Fibroblast of pulmonary artery (primary cell): ENCODE data around the gene PRDM16.

Experiments used
- DNase-seq: peaks from one replicate; pipeline ENCODE4 v3.0.0-alpha.2; 2010; ENCODE audit warnings: low read depth
- H3K4me3 ChIP-seq: replicated peaks from 2 replicates; pipeline ENCODE4 v1.5.1; 2011; ENCODE audit warnings: low read depth, mild to moderate bottlenecking, control low read depth, low read length, moderate library complexity
- TF ChIP-seq, protein P1 (sequence below): IDR thresholded peaks from 2 replicates; pipeline ENCODE4 v1.5.1; 2011; ENCODE audit warnings: mild to moderate bottlenecking, control low read depth, low read length, inconsistent platforms; ENCODE audit errors: missing control alignments

PRDM16 gene

DNA sequence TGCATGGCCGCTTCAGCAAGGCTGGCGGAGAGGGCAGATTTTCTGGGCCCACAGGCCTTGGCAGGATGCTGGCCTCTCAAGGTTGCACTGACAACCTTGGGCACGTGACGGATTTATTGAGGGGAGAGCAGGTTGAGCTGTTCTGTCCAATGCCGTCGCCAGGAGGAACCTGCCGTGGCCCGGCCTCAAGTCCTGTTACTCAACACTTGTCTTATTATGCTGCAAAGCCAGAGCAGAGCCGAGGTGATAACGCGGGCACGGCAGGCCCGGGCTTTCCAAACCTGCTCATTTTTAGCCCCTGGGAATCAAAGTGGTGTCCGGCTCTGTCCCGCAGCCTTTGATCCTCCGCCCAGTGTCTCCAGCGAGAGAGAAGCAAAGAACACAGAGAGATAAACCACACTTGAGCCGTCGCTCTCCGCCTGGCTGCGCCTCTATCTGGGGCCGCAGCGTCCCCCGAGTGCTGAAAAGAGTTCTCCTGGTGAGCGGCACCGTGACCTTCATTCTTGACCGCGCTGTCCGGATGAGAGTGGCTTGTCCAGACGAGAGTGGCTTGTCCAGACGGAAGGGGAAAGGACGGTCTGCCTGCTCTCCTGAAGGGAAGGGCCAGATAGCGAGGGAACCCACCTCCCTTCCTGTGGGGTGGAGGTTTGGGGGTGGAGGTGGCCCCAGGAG is 223.2 kb downstream of the PRDM16 start:
- H3K4me3 ChIP-seq = no peak overlapping the region
- no peak for DNase-seq
- TF ChIP-seq, protein P1, sequence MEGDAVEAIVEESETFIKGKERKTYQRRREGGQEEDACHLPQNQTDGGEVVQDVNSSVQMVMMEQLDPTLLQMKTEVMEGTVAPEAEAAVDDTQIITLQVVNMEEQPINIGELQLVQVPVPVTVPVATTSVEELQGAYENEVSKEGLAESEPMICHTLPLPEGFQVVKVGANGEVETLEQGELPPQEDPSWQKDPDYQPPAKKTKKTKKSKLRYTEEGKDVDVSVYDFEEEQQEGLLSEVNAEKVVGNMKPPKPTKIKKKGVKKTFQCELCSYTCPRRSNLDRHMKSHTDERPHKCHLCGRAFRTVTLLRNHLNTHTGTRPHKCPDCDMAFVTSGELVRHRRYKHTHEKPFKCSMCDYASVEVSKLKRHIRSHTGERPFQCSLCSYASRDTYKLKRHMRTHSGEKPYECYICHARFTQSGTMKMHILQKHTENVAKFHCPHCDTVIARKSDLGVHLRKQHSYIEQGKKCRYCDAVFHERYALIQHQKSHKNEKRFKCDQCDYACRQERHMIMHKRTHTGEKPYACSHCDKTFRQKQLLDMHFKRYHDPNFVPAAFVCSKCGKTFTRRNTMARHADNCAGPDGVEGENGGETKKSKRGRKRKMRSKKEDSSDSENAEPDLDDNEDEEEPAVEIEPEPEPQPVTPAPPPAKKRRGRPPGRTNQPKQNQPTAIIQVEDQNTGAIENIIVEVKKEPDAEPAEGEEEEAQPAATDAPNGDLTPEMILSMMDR = no peak

DNA sequence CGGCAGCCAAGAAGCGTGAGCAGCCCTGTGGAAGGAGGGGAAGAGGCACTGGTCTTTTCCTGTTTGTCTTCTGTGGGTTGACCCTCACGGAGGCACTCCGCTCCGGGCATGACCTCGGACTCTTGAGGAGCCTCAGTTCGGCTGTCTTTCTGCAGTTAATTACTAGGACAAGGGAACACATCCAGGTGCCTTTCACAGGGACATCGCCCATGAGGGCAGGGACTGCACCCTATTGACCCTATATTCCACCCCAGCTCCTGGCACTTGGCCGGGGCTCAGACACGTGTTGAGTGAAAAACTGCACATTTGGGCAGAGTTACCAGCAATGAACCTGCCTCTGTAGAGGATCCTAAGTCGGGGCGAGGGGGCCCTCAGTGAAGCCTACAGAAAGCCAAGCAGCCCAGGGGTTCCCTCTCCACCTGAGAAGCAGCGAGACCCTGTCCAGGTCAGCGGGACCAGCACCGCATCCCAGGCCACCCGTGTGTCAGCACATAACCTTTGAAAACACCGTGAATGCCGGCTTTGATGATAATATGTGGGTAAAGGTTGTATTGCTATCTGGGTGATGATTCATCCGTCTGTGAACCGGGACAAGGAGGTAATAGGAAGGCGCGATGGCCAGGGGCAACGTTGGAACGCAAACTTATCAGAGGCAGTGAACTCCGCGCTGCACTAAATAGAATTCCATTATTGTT is 224.0 kb downstream of the PRDM16 start:
- no peak for DNase-seq
- TF ChIP-seq, protein P1 = no peak
- no peak overlapping the region for H3K4me3 ChIP-seq

DNA sequence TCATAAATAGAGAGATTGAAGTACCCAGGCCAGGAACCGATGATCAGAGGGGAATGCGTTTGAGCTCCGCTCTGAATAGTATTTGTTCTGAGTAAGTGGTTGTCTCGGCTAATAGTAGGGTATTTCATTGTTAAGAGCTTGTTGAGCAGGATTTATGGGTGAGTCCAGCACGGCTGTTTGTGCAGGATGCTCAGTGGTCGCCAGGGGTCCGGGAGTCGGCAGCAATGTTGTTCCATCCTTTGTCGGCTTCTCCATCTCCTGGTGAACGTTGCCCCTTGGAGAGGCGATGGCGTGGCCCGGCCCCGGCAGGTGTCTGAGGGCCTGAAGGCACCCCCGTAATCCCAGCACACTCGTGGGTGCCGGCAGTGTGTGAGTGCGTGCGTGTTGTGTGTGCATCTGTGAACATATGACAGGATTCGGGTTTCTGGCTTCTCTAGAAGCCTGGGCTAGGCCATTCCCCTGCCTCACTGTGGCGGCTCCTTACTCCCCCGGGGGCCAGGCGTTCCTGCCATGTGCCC is 224.6 kb downstream of the PRDM16 start:
- TF ChIP-seq, protein P1 = no peak
- H3K4me3 ChIP-seq = no peak overlapping the region
- DNase-seq = no peak

DNA sequence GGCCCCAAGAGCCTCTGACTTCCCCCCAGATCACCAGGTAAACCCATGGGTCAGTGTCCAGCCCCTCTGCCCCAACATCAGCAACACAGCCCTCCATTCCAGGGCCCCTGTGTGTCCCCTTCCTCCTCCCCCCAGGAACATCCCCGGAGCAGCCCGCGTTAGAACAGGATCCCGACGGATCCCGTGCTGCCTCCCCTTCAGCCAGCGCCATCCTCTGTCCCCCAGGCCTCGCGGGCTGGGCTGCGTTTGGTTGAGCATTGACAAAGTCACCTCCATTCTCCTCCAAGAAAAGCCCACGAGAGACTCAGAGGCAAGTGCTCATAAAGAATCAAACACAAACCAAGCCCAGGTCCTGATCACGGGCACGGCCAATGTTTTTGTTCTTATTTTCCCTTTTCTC is 225.4 kb downstream of the PRDM16 start:
- no peak overlapping the region for H3K4me3 ChIP-seq

DNA sequence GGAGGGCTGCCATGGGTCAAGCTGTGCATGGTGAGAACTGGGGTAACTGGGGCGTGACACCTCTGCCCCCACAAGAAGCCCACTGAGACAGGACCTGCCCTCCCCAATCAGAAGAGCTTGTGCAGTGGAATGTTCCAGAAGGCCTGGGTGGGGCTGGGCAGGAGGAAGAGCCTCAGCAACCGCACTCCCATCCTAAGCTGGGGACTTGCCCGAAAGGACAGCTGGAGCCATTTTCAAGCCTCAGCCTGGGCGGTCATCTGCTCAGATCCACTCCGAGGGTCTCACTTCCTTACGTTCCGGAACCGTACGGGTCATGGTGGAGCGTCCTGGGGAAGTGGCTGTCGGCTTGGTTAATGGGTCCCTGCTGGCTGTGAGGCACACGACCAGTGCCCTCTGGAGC is 226.8 kb downstream of the PRDM16 start:
- TF ChIP-seq, protein P1 = no peak
- DNase-seq = no peak

More for the DNA sequence above, 225.4 kb downstream of the PRDM16 start:
- no peak for DNase-seq
- TF ChIP-seq, protein P1 = no peak

DNA sequence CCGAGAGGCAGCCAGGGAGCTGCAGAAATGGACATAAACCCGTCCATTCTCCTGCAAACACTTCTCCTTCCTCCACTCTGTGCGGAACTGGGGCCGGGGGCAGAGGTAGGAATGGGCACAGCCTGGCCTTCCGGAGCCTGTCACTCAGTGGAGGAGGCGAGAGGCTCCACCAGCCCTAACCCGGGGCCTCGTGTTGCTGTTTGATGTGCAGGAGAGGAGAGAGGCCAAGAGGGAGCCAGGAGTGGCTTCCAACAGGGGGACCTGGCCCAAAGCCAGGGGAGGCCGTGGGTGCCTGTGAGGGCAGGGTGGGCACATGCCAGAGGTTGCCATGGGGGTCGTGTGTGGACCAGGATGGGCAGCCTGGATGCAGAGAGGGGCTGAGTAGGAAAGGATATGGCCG is 227.3 kb downstream of the PRDM16 start:
- no peak overlapping the region for H3K4me3 ChIP-seq
- TF ChIP-seq, protein P1 = no peak
- DNase-seq = no peak

More for the DNA sequence above, 226.8 kb downstream of the PRDM16 start:
- H3K4me3 ChIP-seq = no peak overlapping the region
